ENCODE measurements around the gene TCF12.
A peak's percentile ranks its signal among the peaks of the same experiment; 100 is the strongest.

TCF12 gene

DNA sequence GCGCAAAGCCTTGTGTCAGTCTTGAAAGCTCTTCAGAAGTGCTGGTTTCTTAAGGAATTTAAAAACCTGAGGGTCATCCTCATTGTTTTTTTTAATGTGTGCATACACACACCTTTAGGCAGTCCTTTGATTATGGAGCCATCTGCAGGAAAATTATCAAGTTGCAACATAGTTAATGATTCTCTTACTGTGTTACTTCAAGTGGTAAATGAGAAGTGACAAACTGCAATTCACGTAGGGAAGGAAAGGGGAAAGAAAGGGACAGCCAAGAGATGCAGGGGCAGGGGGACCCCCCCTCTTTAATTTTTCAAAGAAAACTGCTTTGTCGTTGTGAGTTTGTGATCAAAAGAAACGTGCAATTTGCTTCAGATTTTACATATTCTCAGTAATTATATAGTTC, 295.4 kb downstream of the TCF12 start:
- Histone ChIP-seq H3K27ac (ENCODE audit: low read length) (no peak overlapping the region), H3K4me1 (ENCODE audit: control insufficient read depth in 1 of 2, insufficient read depth in 2 of 2, low read length in 2 of 2) (peaks cover 0 to 29% of the 10 kb centered on the region in 2 donors), H3K9me3 (ENCODE audit: control insufficient read depth in 1 of 2, low read length in 2 of 2) (no peaks in the 10 kb centered on the region), H3K4me3 (ENCODE audit: low read depth in 1 of 2, low read length in 2 of 2) (no peak overlapping the region), H3K27me3 (ENCODE audit: low read depth, low read length) (no peaks in the 10 kb centered on the region), H3K36me3 (ENCODE audit: control insufficient read depth in 1 of 2, insufficient read depth in 2 of 2, low read length in 2 of 2) (no peaks in the 10 kb centered on the region)

DNA sequence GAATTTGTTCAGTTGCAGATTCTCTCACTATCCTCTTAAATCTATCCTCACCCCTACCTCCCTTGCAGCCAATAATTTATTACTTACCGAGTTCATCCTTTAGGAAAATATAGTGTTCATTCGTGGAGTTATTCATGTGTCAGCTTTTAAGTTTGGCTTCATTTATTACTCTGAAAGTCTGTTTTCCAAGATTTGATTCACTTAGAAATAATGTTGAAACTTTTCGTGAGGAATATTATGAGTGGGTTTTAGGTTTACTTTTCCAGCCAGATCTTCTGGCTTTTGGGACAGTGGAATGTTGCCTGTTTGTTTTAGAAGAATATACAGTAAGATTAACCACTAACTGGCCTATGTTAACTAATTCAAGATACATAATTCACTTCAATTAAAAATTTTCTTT, 296.9 kb downstream of the TCF12 start:
- H3K4me3 ChIP-seq (ENCODE audit: low read depth in 1 of 2, low read length in 2 of 2): no peak overlapping the region
- H3K9me3 ChIP-seq (ENCODE audit: control insufficient read depth in 1 of 2, low read length in 2 of 2): no peaks in the 10 kb centered on the region
- H3K4me1 ChIP-seq (ENCODE audit: control insufficient read depth in 1 of 2, insufficient read depth in 2 of 2, low read length in 2 of 2): peaks cover 4 to 33% of the 10 kb centered on the region in 2 donors
- no peaks in the 10 kb centered on the region for H3K27me3 ChIP-seq (ENCODE audit: low read depth, low read length)
- no peaks in the 10 kb centered on the region for H3K36me3 ChIP-seq (ENCODE audit: control insufficient read depth in 1 of 2, insufficient read depth in 2 of 2, low read length in 2 of 2)
- H3K27ac ChIP-seq (ENCODE audit: low read length): no peak overlapping the region

DNA sequence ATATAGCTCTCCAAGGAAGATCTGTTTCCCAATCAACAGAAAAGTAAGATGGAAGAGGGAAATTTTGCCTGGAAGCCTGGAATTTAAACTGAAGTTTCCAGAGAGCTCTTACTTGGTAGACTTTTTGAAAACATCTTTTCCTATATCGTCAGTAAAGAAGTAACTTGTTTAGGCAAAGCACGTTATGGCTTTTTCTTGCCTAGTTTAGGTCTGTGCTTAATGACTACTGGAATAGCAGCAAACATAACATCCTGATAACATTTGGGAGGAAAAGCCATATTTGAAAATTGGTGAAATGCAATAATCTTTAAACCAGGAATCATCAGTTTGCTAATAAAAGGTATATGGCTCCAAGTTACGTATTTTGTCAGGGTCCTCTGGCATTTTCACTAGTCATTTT, 297.4 kb downstream of the TCF12 start:
- H3K4me3 ChIP-seq (ENCODE audit: low read depth in 1 of 2, low read length in 2 of 2): no peak overlapping the region
- peaks cover 4 to 33% of the 10 kb centered on the region in 2 donors for H3K4me1 ChIP-seq (ENCODE audit: control insufficient read depth in 1 of 2, insufficient read depth in 2 of 2, low read length in 2 of 2)
- no peak overlapping the region for H3K27ac ChIP-seq (ENCODE audit: low read length)
- no peaks in the 10 kb centered on the region for H3K27me3 ChIP-seq (ENCODE audit: low read depth, low read length)
- H3K9me3 ChIP-seq (ENCODE audit: control insufficient read depth in 1 of 2, low read length in 2 of 2): no peaks in the 10 kb centered on the region
- no peaks in the 10 kb centered on the region for H3K36me3 ChIP-seq (ENCODE audit: control insufficient read depth in 1 of 2, insufficient read depth in 2 of 2, low read length in 2 of 2)

DNA sequence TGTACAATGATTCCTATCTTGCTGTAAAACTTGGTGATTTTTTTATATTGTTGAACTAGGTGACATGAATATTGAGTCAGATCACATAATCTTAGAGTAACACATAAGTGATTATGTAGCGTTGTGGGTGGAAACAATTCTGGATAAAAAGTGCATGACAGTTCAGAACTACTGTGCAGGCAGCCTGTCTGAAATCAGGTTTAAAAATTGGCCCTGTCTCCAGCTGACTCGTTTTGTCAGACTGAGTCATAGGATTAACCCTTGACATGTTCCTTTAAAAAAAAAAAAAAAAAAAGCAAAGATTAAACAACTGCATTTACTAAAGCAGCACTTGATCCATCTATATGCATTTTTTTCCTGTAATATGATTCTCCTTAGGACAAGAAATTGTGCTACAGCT, 297.8 kb downstream of the TCF12 start:
- no peaks in the 10 kb centered on the region for H3K36me3 ChIP-seq (ENCODE audit: control insufficient read depth in 1 of 2, insufficient read depth in 2 of 2, low read length in 2 of 2)
- H3K4me3 ChIP-seq (ENCODE audit: low read depth in 1 of 2, low read length in 2 of 2): no peak overlapping the region
- H3K9me3 ChIP-seq (ENCODE audit: control insufficient read depth in 1 of 2, low read length in 2 of 2): no peaks in the 10 kb centered on the region
- H3K27ac ChIP-seq (ENCODE audit: low read length): no peak overlapping the region
- H3K4me1 ChIP-seq (ENCODE audit: control insufficient read depth in 1 of 2, insufficient read depth in 2 of 2, low read length in 2 of 2): peaks cover 4 to 33% of the 10 kb centered on the region in 2 donors
- H3K27me3 ChIP-seq (ENCODE audit: low read depth, low read length): no peaks in the 10 kb centered on the region

DNA sequence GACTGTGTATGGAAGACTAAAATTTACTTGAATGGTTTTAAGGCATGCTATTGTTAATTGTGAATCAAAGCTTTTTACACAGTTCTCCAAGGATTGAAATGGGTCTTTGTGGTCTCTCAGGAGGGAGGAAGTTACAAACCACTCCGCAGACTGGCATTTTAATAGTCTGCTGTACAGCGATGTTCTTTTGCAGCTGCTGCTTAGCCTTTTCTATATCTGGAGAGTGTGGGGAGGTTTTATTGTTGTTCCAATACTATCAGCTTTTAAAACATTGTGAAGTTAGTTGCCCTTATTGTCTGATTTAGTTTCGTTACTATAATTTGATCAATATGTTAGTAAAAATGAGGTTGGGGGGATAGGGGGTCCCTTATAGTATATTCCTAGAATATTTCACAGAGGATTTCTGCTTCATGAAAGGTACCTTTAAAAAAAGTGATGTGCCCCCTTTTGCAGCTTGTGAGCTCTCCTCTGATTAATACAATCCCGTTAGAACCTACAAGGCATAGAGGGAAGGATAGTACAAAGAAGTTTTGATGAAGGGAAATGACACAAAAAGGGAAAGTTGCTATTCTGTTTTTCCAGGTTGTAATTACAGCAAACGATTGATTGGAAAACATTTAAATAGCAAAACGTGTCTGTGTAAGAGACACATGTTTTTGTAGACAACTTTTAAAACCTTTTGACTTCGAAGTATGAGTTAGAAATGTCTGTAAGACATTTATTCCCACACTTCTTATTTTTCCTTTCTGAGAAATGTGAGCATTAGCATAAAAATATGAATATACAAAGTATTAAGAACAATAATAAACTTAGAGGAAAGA, 299.5 kb downstream of the TCF12 start:
- no peak overlapping the region for H3K27ac ChIP-seq (ENCODE audit: low read length)
- H3K4me3 ChIP-seq (ENCODE audit: low read depth in 1 of 2, low read length in 2 of 2): no peak overlapping the region
- H3K4me1 ChIP-seq (ENCODE audit: control insufficient read depth in 1 of 2, insufficient read depth in 2 of 2, low read length in 2 of 2): peaks cover 4 to 33% of the 10 kb centered on the region in 2 donors

DNA sequence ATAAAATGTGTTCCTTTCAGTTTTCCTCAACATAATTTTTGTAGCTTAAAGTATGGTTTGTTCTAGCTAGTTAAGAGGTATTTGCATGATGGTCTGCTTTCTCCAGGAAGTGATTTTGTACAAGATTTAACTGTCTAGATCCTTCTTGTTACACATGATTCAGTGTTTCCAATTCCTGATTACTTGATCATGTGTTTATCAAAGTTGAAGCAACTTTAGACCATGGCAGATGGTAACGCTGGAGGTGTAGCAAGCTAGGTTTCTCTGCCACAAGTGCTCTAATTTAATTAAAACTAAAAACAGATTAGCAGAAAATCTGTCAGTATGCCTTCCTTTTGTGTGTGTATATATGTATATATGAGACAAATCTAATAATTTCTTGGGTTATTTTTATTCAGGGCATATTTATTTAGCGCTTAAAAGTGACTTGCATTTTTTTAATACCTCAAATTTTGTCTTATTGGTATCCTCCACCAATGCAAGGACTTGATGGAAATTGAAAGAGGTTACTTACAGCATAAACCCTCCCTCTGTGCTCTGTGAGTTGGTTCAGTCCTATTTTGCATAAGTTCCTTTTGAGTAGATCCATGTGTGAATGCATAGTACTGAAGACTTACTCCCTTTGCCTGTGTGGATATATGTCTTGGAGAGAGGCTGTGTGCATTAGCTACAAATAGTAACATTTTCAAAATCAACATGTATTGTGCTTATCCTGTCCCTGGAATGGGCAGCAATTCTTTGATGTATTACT, 300.6 kb downstream of the TCF12 start:
- H3K36me3 ChIP-seq (ENCODE audit: control insufficient read depth in 1 of 2, insufficient read depth in 2 of 2, low read length in 2 of 2): no peaks in the 10 kb centered on the region
- peaks cover 4 to 26% of the 10 kb centered on the region in 2 donors for H3K4me1 ChIP-seq (ENCODE audit: control insufficient read depth in 1 of 2, insufficient read depth in 2 of 2, low read length in 2 of 2)
- H3K27ac ChIP-seq (ENCODE audit: low read length): no peak overlapping the region
- H3K27me3 ChIP-seq (ENCODE audit: low read depth, low read length): no peaks in the 10 kb centered on the region
- H3K4me3 ChIP-seq (ENCODE audit: low read depth in 1 of 2, low read length in 2 of 2): peak overlapping the region in 1 of 2 donors; percentile 49
- H3K9me3 ChIP-seq (ENCODE audit: control insufficient read depth in 1 of 2, low read length in 2 of 2): no peaks in the 10 kb centered on the region

More for the DNA sequence above, 299.5 kb downstream of the TCF12 start:
- Histone ChIP-seq H3K9me3 (ENCODE audit: control insufficient read depth in 1 of 2, low read length in 2 of 2) (no peaks in the 10 kb centered on the region), H3K36me3 (ENCODE audit: control insufficient read depth in 1 of 2, insufficient read depth in 2 of 2, low read length in 2 of 2) (no peaks in the 10 kb centered on the region), H3K27me3 (ENCODE audit: low read depth, low read length) (no peaks in the 10 kb centered on the region)

DNA sequence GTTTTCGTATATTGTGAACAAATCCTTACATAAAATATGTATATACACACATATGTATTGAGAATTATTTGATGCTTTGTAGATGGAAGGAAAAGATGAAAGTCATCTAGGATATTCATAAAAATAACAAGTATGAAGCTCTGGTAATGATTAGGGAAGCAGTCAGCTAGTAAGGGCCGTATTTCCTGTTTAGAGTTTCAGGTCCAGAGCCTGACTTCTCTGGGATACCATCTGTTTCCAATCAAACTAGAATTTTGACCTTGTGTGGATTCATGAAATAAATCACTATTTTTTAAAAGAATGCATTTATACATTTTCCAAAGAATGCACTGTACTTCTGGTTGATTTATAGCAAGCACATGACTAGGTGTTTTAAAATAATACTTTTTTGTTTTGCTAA, 301.8 kb downstream of the TCF12 start:
- H3K9me3 ChIP-seq (ENCODE audit: control insufficient read depth in 1 of 2, low read length in 2 of 2): no peaks in the 10 kb centered on the region
- H3K36me3 ChIP-seq (ENCODE audit: control insufficient read depth in 1 of 2, insufficient read depth in 2 of 2, low read length in 2 of 2): no peaks in the 10 kb centered on the region
- peak overlapping the region in 1 of 2 donors; percentile 31 for H3K4me3 ChIP-seq (ENCODE audit: low read depth in 1 of 2, low read length in 2 of 2)
- H3K27ac ChIP-seq (ENCODE audit: low read length): peak overlapping the region; percentile 42
- H3K4me1 ChIP-seq (ENCODE audit: control insufficient read depth in 1 of 2, insufficient read depth in 2 of 2, low read length in 2 of 2): peaks cover 4 to 26% of the 10 kb centered on the region in 2 donors
- H3K27me3 ChIP-seq (ENCODE audit: low read depth, low read length): no peaks in the 10 kb centered on the region

DNA sequence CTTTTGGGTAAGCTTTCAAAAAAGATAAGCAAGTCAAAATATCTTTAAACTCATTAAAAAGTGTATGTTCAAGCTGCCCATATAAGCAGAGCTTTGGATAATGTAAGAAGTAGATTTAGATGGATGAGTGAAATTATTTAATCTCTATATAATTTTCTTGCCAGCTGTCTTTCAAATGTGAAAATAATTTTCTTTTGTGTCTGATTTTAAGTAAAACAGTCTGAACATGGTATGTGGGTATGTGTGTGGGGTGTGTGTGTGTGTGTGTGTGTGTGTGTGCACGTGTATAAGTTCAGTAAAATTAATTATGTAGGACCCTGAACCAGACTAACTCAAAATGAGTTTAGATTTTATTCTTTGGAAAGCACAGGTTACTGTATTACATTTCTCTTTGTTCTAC, 302.7 kb downstream of the TCF12 start:
- no peaks in the 10 kb centered on the region for H3K36me3 ChIP-seq (ENCODE audit: control insufficient read depth in 1 of 2, insufficient read depth in 2 of 2, low read length in 2 of 2)
- no peaks in the 10 kb centered on the region for H3K9me3 ChIP-seq (ENCODE audit: control insufficient read depth in 1 of 2, low read length in 2 of 2)
- no peak overlapping the region for H3K4me3 ChIP-seq (ENCODE audit: low read depth in 1 of 2, low read length in 2 of 2)
- H3K4me1 ChIP-seq (ENCODE audit: control insufficient read depth in 1 of 2, insufficient read depth in 2 of 2, low read length in 2 of 2): peaks cover 4 to 20% of the 10 kb centered on the region in 2 donors
- H3K27ac ChIP-seq (ENCODE audit: low read length): peak overlapping the region; percentile 42
- H3K27me3 ChIP-seq (ENCODE audit: low read depth, low read length): no peaks in the 10 kb centered on the region

DNA sequence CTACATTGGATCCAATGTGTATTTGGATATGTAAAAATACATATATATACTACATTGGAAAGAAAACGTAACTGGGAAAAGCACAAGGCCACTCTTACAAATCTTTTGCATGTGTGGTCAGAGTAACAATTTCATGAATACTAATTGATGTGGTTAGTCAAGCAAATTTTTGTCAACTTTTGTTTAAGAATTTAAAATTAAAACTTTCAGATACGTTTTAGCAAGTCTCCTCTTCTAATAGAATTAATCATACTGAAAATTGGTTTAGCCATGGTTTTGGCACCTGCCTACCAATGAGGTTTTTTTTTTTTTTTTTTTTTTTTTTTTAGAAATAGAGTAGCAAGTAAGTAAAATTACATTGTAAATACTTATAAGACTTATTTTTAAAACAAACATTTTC, 304.9 kb downstream of the TCF12 start:
- no peaks in the 10 kb centered on the region for H3K36me3 ChIP-seq (ENCODE audit: control insufficient read depth in 1 of 2, insufficient read depth in 2 of 2, low read length in 2 of 2)
- peaks cover 4 to 9% of the 10 kb centered on the region in 2 donors for H3K4me1 ChIP-seq (ENCODE audit: control insufficient read depth in 1 of 2, insufficient read depth in 2 of 2, low read length in 2 of 2)
- H3K27ac ChIP-seq (ENCODE audit: low read length): no peak overlapping the region

DNA sequence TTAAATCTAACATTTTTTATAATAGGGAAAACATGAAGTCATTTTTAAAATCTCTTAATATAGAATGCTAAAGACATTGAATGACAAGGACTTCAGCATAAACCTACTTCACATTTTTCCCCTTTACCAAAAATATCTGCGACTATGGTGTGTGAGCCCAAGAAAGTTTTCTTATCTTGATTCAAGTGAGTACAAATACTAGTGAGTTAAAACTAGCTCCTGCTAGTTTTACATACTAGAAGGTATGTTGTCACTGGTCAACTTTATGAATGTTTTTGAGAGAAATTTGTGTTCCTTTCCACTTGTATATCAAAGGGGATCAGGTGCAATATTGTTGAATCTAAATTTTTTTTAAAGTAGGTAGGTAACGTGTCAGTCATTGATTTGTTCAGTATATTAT, 305.4 kb downstream of the TCF12 start:
- no peak overlapping the region for H3K27ac ChIP-seq (ENCODE audit: low read length)
- no peaks in the 10 kb centered on the region for H3K36me3 ChIP-seq (ENCODE audit: control insufficient read depth in 1 of 2, insufficient read depth in 2 of 2, low read length in 2 of 2)
- no peaks in the 10 kb centered on the region for H3K27me3 ChIP-seq (ENCODE audit: low read depth, low read length)
- H3K4me1 ChIP-seq (ENCODE audit: control insufficient read depth in 1 of 2, insufficient read depth in 2 of 2, low read length in 2 of 2): peaks cover 3 to 4% of the 10 kb centered on the region in 2 donors
- H3K9me3 ChIP-seq (ENCODE audit: control insufficient read depth in 1 of 2, low read length in 2 of 2): no peaks in the 10 kb centered on the region
- H3K4me3 ChIP-seq (ENCODE audit: low read depth in 1 of 2, low read length in 2 of 2): no peak overlapping the region

More for the DNA sequence above, 304.9 kb downstream of the TCF12 start:
- no peaks in the 10 kb centered on the region for H3K27me3 ChIP-seq (ENCODE audit: low read depth, low read length)
- H3K4me3 ChIP-seq (ENCODE audit: low read depth in 1 of 2, low read length in 2 of 2): no peak overlapping the region
- H3K9me3 ChIP-seq (ENCODE audit: control insufficient read depth in 1 of 2, low read length in 2 of 2): no peaks in the 10 kb centered on the region

DNA sequence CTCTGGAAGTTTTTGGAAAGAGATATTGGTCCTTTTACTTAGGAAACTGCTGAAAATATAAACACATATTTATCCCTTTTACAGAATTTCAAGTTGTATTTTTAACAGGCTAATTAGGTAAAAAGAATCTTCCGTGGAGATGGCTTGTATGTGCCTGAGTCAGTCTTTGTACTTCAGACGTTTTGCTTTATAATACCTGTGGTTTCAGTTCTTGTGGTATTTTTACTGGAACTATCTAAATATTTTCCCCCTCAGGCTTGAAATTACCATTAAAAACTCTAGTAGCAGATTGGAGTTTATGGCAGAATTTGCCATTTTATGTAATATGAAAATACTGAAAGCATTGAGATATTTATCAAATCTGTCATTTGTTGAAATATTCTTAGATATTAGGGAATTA, 306.2 kb downstream of the TCF12 start:
- Histone ChIP-seq H3K27me3 (ENCODE audit: low read depth, low read length) (no peaks in the 10 kb centered on the region), H3K9me3 (ENCODE audit: control insufficient read depth in 1 of 2, low read length in 2 of 2) (no peaks in the 10 kb centered on the region), H3K4me1 (ENCODE audit: control insufficient read depth in 1 of 2, insufficient read depth in 2 of 2, low read length in 2 of 2) (no peaks in the 10 kb centered on the region)

More for the DNA sequence above, 306.2 kb downstream of the TCF12 start:
- no peak overlapping the region for H3K27ac ChIP-seq (ENCODE audit: low read length)
- no peaks in the 10 kb centered on the region for H3K36me3 ChIP-seq (ENCODE audit: control insufficient read depth in 1 of 2, insufficient read depth in 2 of 2, low read length in 2 of 2)
- H3K4me3 ChIP-seq (ENCODE audit: low read depth in 1 of 2, low read length in 2 of 2): no peak overlapping the region

Measured in muscle layer of duodenum (tissue), 2 donors.